D721Med (cell line): ENCODE data around the gene MICU2.

Experiments used
- DNase-seq: peaks from one replicate; pipeline ENCODE4 v3.0.0; 2011; ENCODE audit warnings: low spot score; ENCODE audit not compliant: insufficient read length
- FAIRE-seq: peaks from 2 replicates; lab custom pipeline; 2011; peaks lifted over from hg19 to GRCh38; lab: Jason Lieb, UNC
- TF ChIP-seq, protein P1 (sequence below): IDR thresholded peaks from 2 replicates; pipeline ENCODE4 v1.5.1; 2012; ENCODE audit warnings: mild to moderate bottlenecking, control low read depth; ENCODE audit not compliant: insufficient read depth; ENCODE audit errors: missing control alignments

The MICU2 gene

GRCh38 chr13:21537105-21537504 is 66.9 kb downstream of the MICU2 start:
- no peak for DNase-seq
- FAIRE-seq = no peak
- TF ChIP-seq, protein P1, sequence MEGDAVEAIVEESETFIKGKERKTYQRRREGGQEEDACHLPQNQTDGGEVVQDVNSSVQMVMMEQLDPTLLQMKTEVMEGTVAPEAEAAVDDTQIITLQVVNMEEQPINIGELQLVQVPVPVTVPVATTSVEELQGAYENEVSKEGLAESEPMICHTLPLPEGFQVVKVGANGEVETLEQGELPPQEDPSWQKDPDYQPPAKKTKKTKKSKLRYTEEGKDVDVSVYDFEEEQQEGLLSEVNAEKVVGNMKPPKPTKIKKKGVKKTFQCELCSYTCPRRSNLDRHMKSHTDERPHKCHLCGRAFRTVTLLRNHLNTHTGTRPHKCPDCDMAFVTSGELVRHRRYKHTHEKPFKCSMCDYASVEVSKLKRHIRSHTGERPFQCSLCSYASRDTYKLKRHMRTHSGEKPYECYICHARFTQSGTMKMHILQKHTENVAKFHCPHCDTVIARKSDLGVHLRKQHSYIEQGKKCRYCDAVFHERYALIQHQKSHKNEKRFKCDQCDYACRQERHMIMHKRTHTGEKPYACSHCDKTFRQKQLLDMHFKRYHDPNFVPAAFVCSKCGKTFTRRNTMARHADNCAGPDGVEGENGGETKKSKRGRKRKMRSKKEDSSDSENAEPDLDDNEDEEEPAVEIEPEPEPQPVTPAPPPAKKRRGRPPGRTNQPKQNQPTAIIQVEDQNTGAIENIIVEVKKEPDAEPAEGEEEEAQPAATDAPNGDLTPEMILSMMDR = no peak

- FAIRE-seq = no peak
- DNase-seq = no peak
- TF ChIP-seq, protein P1 = no peak
These were observed 69.2 kb downstream of the MICU2 start for GRCh38 chr13:21534760-21535159.

DNA sequence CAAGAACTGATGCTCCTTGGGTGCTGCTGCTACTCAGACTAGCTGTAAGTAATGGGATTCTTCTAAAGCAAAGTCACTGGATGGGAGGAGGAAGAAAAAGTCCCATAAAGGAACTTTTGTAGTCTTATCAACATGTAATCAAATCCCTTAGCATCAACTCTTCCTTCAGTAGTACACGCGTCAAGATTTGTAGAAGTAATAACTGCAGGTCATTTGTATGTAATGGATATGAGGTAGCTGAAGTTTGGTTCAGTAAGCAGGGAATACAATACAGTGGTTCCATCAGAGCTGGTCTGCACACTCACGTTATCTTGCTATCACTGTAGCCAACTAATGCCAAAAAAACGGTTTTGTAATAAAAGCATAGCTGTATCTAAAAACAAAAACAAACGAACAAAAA is 72.5 kb downstream of the MICU2 start:
- DNase-seq (no peak), FAIRE-seq (no peak)
- TF ChIP-seq, protein P1 = no peak

GRCh38 chr13:21530656-21531055 is 73.3 kb downstream of the MICU2 start:
- no peak for DNase-seq
- no peak for FAIRE-seq

GRCh38 chr13:21529146-21529893 is 74.7 kb downstream of the MICU2 start:
- TF ChIP-seq, protein P1 = no peak
- FAIRE-seq = no peak

More at GRCh38 chr13:21530656-21531055, 73.3 kb downstream of the MICU2 start:
- TF ChIP-seq, protein P1 = no peak

DNA sequence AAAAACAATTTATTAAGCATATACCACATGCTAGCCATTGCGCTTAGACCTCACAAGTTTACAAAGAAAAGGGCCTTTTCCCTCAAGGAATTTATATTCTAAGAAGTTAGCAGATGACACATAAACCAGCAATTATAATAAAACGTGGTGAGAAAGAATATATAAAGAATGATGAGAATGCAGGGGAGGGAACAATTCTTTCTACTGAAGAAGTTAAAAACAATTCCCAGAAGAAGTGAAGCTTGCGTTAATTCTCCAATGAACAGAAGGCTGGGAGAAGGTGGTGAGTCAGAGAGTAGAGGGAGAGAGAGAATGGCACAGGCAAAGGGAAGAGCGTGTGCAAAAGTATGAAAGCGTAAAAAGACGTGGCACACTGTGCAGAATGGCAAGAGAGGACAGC is 75.4 kb downstream of the MICU2 start:
- FAIRE-seq (no peak), DNase-seq (no peak)

More at GRCh38 chr13:21529146-21529893, 74.7 kb downstream of the MICU2 start:
- no peak for DNase-seq

More for the DNA sequence above, 75.4 kb downstream of the MICU2 start:
- TF ChIP-seq, protein P1 = no peak
